A673 (cell line): ENCODE data around the gene USP15.

Experiments used
- CTCF ChIP-seq: fragments of 300-800, 200-600 bp; sonication (generic); conservative IDR thresholded peaks from 2 replicates; pipeline ENCODE4 v1.5.1; 2017; ENCODE audit warnings: low read depth, mild to moderate bottlenecking, antibody characterized with exemption, low read length, moderate library complexity, mixed read lengths
- EZH2 ChIP-seq: fragments of 200-600 bp; sonication (generic); IDR thresholded peaks from 2 replicates; pipeline ENCODE4 v1.6.1; 2017; ENCODE audit warnings: borderline replicate concordance, low read depth, mild to moderate bottlenecking, mixed read lengths, antibody characterized with exemption, low read length; ENCODE audit not compliant: poor library complexity, severe bottlenecking

GRCh38 chr12:62217466-62218194, 42.6 kb upstream of the USP15 start:
- TF ChIP-seq CTCF, result no peak
- no peak for TF ChIP-seq EZH2
